Sigmoid colon (tissue), 4 donors: ENCODE results near the gene B4GALT6.

Experiments
- POLR2AphosphoS5 ChIP-seq, 4 donors: sonication (generic); formaldehyde crosslinking; IDR thresholded peaks; one replicate each; pipeline ENCODE4 v1.6.1; 2017; ENCODE audit warnings: antibody characterized with exemption in 4 of 4
- TF ChIP-seq, protein P1 (sequence below), 4 experiments: fragments of 450-650 bp in 3 of 4; fragments of 200-600 bp in 1 of 4; IDR thresholded peaks; one replicate each; pipeline ENCODE4 v1.5.1; 2016 to 2019; ENCODE audit warnings: antibody characterized with exemption in 4 of 4, mild to moderate bottlenecking in 3 of 4, moderate library complexity in 2 of 4

DNA sequence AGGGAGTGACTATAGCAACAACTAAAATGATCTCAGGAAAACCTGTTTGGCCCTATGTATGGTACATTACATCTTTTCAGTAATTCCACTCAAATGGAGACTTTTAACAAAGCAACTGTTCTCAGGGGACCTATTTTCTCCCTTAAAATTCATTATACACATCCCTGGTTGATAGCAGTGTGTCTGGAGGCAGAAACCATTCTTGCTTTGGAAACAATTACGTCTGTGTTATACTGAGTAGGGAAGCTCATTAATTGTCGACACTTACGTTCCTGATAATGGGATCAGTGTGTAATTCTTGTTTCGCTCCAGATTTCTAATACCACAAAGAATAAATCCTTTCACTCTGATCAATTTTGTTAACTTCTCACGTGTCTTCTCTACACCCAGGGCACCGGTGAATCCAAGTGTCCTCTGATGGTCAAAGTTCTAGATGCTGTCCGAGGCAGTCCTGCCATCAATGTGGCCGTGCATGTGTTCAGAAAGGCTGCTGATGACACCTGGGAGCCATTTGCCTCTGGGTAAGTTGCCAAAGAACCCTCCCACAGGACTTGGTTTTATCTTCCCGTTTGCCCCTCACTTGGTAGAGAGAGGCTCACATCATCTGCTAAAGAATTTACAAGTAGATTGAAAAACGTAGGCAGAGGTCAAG is 91.7 kb downstream of the B4GALT6 start:
- TF ChIP-seq, protein P1, sequence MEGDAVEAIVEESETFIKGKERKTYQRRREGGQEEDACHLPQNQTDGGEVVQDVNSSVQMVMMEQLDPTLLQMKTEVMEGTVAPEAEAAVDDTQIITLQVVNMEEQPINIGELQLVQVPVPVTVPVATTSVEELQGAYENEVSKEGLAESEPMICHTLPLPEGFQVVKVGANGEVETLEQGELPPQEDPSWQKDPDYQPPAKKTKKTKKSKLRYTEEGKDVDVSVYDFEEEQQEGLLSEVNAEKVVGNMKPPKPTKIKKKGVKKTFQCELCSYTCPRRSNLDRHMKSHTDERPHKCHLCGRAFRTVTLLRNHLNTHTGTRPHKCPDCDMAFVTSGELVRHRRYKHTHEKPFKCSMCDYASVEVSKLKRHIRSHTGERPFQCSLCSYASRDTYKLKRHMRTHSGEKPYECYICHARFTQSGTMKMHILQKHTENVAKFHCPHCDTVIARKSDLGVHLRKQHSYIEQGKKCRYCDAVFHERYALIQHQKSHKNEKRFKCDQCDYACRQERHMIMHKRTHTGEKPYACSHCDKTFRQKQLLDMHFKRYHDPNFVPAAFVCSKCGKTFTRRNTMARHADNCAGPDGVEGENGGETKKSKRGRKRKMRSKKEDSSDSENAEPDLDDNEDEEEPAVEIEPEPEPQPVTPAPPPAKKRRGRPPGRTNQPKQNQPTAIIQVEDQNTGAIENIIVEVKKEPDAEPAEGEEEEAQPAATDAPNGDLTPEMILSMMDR (IDR thresholded peaks at IDR 0.05) = no peak
- TF ChIP-seq POLR2AphosphoS5 (IDR thresholded peaks at IDR 0.05) = no peak
